Measurements from ENCODE around the gene GRK6. TPM values are rescaled to one million over a fixed set of nuclear protein-coding genes. Genes with fewer than 3 reads are reported as not detected.

The GRK6 gene
- total and polyA plus RNA-seq, 9 of the 15 experiments (the other 6 are each of a cell fraction or from before 2014, with no cell fraction given), result 0.63 to 122 (median 44.5) TPM

- TF ChIP-seq ZNF778 (CRISPR knock-in tag; IDR thresholded peaks at IDR 0.05), result no peak
- TF ChIP-seq PBX2 (CRISPR knock-in tag; IDR thresholded peaks at IDR 0.05; ENCODE audit: low read depth), result no peak
- no peak for TF ChIP-seq PBX2 (tag; conservative IDR thresholded peaks at IDR 0.05; ENCODE audit: low read depth)
- peak; percentile 84; the same call in 1 of the 2 replicates for TF ChIP-seq E2F1 (CRISPR knock-in tag; IDR thresholded peaks at IDR 0.05)
- TF ChIP-seq BDP1 (IDR thresholded peaks at IDR 0.05; ENCODE audit: insufficient read depth, insufficient read length), result no peak
- no peak for TF ChIP-seq RBM39 (optimal IDR thresholded peaks at IDR 0.05; ENCODE audit: low read depth, low read length)
- TF ChIP-seq CBFA2T3 (IDR thresholded peaks at IDR 0.05), result 0 out of 2 replicates have a peak, but pooled peaks have one; percentile 14
- peak; percentile 59; the same call in 1 of the 2 replicates for TF ChIP-seq AFF4 (CRISPR knock-in tag; IDR thresholded peaks at IDR 0.05)
- TF ChIP-seq BCOR (IDR thresholded peaks at IDR 0.05), result 0 out of 2 replicates have a peak, but pooled peaks have one; percentile 27
- peak; percentile 86 for TF ChIP-seq SMC3 (conservative IDR thresholded peaks at IDR 0.05; ENCODE audit: insufficient read depth, low read depth, low read length)
- no peak for TF ChIP-seq PREB (CRISPR knock-in tag; IDR thresholded peaks at IDR 0.05)
- TF ChIP-seq RCOR1 (IDR thresholded peaks at IDR 0.05; ENCODE audit: borderline replicate concordance in 1 of 2, low read depth in 2 of 2, low read length in 2 of 2), result peak in 1 of 2 experiments; percentile 55; a peak in 3 of 4 replicates
- peak; percentile 4; the same call in 1 of the 2 replicates for TF ChIP-seq GMEB1 (CRISPR knock-in tag; IDR thresholded peaks at IDR 0.05)
- TF ChIP-seq POLR2A (conservative IDR thresholded peaks at IDR 0.05), result no peak
- TF ChIP-seq ZNF165 (CRISPR knock-in tag; IDR thresholded peaks at IDR 0.05; ENCODE audit: borderline replicate concordance), result no peak
- peak; percentile 63; the same call in 1 of the 2 replicates for TF ChIP-seq ZNF583 (CRISPR knock-in tag; IDR thresholded peaks at IDR 0.05)
- TF ChIP-seq ZNF316 (IDR thresholded peaks at IDR 0.05), result no peak
- no peak for TF ChIP-seq THRAP3 (IDR thresholded peaks at IDR 0.05; ENCODE audit: borderline replicate concordance)
- TF ChIP-seq ZNF586 (CRISPR knock-in tag; conservative IDR thresholded peaks at IDR 0.05), result no peak
- TF ChIP-seq ZNF766 (CRISPR knock-in tag; conservative IDR thresholded peaks at IDR 0.05), result no peak
Measured at GRCh38 chr5:177491429-177491945, 65.0 kb downstream of the GRK6 start (continued).

Measured in K562 (cell line).